Measurements from ENCODE around the gene PIGP. TPM values are rescaled to one million over a fixed set of nuclear protein-coding genes. Genes with fewer than 3 reads are reported as not detected.

PIGP gene
- total RNA-seq, 1 experiment from 2014 or later, result 13.2 TPM

- Histone ChIP-seq H2BK15ac (ENCODE audit: low read depth, low read length) (no peak overlapping the region), H3K56ac (ENCODE audit: insufficient read length, low read depth, low read length) (no peak overlapping the region), H3K18ac (ENCODE audit: insufficient read length, low read depth, low read length) (no peak overlapping the region), H2AFZ (ENCODE audit: low read length) (no peak overlapping the region), H2BK12ac (ENCODE audit: insufficient read length, low read depth, low read length) (no peak overlapping the region), H3T11ph (ENCODE audit: low read length) (no peak overlapping the region), H3K27me3 (ENCODE audit: insufficient read depth, low read length) (no peaks in the 10 kb centered on the region), H3K9ac (ENCODE audit: extremely low read depth, insufficient read length, low read length) (no peak overlapping the region), H3K4me2 (ENCODE audit: insufficient read depth, insufficient read length, low read length) (no peak overlapping the region), H3K79me1 (ENCODE audit: insufficient read depth, low read depth, low read length, poor library complexity, severe bottlenecking) (peaks cover 2% of the 10 kb centered on the region), H2AK5ac (ENCODE audit: insufficient read length, low read length) (no peak overlapping the region), H2BK120ac (ENCODE audit: low read depth, low read length, poor library complexity, severe bottlenecking) (no peak overlapping the region), H2BK20ac (ENCODE audit: low read depth, low read length, poor library complexity, severe bottlenecking) (no peak overlapping the region), H4K91ac (ENCODE audit: insufficient read length, low read depth, low read length) (no peak overlapping the region), H3K4ac (ENCODE audit: low read depth, low read length) (no peak overlapping the region), H3K23ac (ENCODE audit: insufficient read length, low read depth, low read length) (no peak overlapping the region), H2BK5ac (ENCODE audit: insufficient read length, low read length) (no peak overlapping the region), H3K4me1 (ENCODE audit: insufficient read depth, low read length) (no peaks in the 10 kb centered on the region), H3K9me3 (ENCODE audit: control insufficient read depth, low read depth, low read length) (no peaks in the 10 kb centered on the region), H3K14ac (ENCODE audit: insufficient read depth, low read length) (no peak overlapping the region), H4K8ac (replicated peaks; ENCODE audit: insufficient read length, low read depth, low read length) (no peak overlapping the region), H4K20me1 (ENCODE audit: control insufficient read depth, insufficient read depth, insufficient read length) (no peaks in the 10 kb centered on the region), H3K23me2 (ENCODE audit: insufficient read length, low read depth, low read length, poor library complexity, severe bottlenecking) (no peaks in the 10 kb centered on the region), H3K79me2 (ENCODE audit: insufficient read depth, low read length) (no peaks in the 10 kb centered on the region), H4K5ac (ENCODE audit: insufficient read length, low read depth, low read length) (no peak overlapping the region), H3K27ac (ENCODE audit: insufficient read length, low read depth, low read length) (no peak overlapping the region)
- H3K27me3 Mint-ChIP-seq (ENCODE audit: low read depth), result no peaks in the 10 kb centered on the region
- H3K4me3 Mint-ChIP-seq, result no peak overlapping the region
- peaks cover 0 to 15% (median 0%) of the 10 kb centered on the region in 3 experiments; a peak in 3 of 7 replicates for H3K36me3 Mint-ChIP-seq (ENCODE audit: insufficient read depth in 1 of 3, low read depth in 3 of 3)
- DNase-seq, result no peak
- no peak overlapping the region for H3K27ac Mint-ChIP-seq
- no peaks in the 10 kb centered on the region for H3K9me3 Mint-ChIP-seq
- H3K4me1 Mint-ChIP-seq, result no peaks in the 10 kb centered on the region
- TF ChIP-seq, protein P1, sequence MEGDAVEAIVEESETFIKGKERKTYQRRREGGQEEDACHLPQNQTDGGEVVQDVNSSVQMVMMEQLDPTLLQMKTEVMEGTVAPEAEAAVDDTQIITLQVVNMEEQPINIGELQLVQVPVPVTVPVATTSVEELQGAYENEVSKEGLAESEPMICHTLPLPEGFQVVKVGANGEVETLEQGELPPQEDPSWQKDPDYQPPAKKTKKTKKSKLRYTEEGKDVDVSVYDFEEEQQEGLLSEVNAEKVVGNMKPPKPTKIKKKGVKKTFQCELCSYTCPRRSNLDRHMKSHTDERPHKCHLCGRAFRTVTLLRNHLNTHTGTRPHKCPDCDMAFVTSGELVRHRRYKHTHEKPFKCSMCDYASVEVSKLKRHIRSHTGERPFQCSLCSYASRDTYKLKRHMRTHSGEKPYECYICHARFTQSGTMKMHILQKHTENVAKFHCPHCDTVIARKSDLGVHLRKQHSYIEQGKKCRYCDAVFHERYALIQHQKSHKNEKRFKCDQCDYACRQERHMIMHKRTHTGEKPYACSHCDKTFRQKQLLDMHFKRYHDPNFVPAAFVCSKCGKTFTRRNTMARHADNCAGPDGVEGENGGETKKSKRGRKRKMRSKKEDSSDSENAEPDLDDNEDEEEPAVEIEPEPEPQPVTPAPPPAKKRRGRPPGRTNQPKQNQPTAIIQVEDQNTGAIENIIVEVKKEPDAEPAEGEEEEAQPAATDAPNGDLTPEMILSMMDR (conservative IDR thresholded peaks at IDR 0.05), result no peak
These were observed 21.1 kb upstream of the PIGP start for GRCh38 chr21:37093977-37094376.

All from H9 (cell line).